DOHH2 (cell line): ENCODE measurements around the gene PKP4.

ENCODE experiments used
- H3F3A ChIP-seq: fragments of 200-600 bp; sonication (generic), shearing (Covaris generic); 2 replicates; pipeline ENCODE4 v1.6.0; 2016; ENCODE audit warnings: antibody characterized with exemption, mild to moderate bottlenecking; ENCODE audit not compliant: control insufficient read depth, insufficient read depth
- H3K27ac ChIP-seq: fragments of 200-600 bp; sonication (generic); 2 replicates; pipeline ENCODE4 v1.5.1; 2014; ENCODE audit warnings: low read depth, mild to moderate bottlenecking, low read length, moderate library complexity
- H3K27me3 ChIP-seq: fragments of 200-600 bp; sonication (generic); 2 replicates; pipeline ENCODE4 v1.6.1; 2014; ENCODE audit warnings: mild to moderate bottlenecking, low read length, mixed read lengths; ENCODE audit not compliant: control insufficient read depth
- H3K36me3 ChIP-seq: fragments of 200-600 bp; sonication (generic); 2 replicates; pipeline ENCODE4 v1.6.1; 2014; ENCODE audit warnings: mild to moderate bottlenecking, low read length, moderate library complexity, mixed read lengths; ENCODE audit not compliant: control insufficient read depth
- H3K4me1 ChIP-seq: fragments of 200-600 bp; sonication (generic); 2 replicates; pipeline ENCODE4 v1.6.1; 2014; ENCODE audit warnings: mild to moderate bottlenecking, low read length, mixed read lengths; ENCODE audit not compliant: control insufficient read depth
- H3K4me2 ChIP-seq: fragments of 200-600 bp; sonication (generic); 2 replicates; pipeline ENCODE4 v1.6.0; 2014; ENCODE audit warnings: mild to moderate bottlenecking, low read length, moderate library complexity
- H3K4me3 ChIP-seq: fragments of 200-600 bp; sonication (generic); 2 replicates; pipeline ENCODE4 v1.5.1; 2014; ENCODE audit warnings: mild to moderate bottlenecking, low read length, mixed read lengths
- H3K79me2 ChIP-seq: fragments of 200-600 bp; sonication (generic); 2 replicates; pipeline ENCODE4 v1.6.1; 2014; ENCODE audit warnings: mild to moderate bottlenecking, low read length, mixed read lengths; ENCODE audit not compliant: control insufficient read depth
- H3K9me2 ChIP-seq: fragments of 200-600 bp; sonication (generic); replicated peaks from 2 replicates; pipeline ENCODE4 v1.6.1; 2014; ENCODE audit warnings: mild to moderate bottlenecking, low read length, mixed read lengths; ENCODE audit not compliant: control insufficient read depth
- H3K9me3 ChIP-seq: fragments of 200-600 bp; sonication (generic); 2 replicates; pipeline ENCODE4 v1.6.1; 2014; ENCODE audit warnings: antibody characterized with exemption, low read length, mixed read lengths; ENCODE audit not compliant: control insufficient read depth, insufficient read depth
- H4K20me1 ChIP-seq: fragments of 200-600 bp; sonication (generic); 2 replicates; pipeline ENCODE4 v1.6.0; 2014; ENCODE audit warnings: low read depth, mild to moderate bottlenecking, antibody characterized with exemption, low read length, moderate library complexity; ENCODE audit not compliant: control insufficient read depth, insufficient read depth
- CTCF ChIP-seq: fragments of 200-600 bp; sonication (generic); IDR thresholded peaks from one replicate; pipeline ENCODE4 v1.5.1; 2014; ENCODE audit warnings: antibody characterized with exemption, mild to moderate bottlenecking, low read depth, low read length; ENCODE audit not compliant: poor library complexity, severe bottlenecking
- EZH2phosphoT487 ChIP-seq: fragments of 200-600 bp; sonication (generic); IDR thresholded peaks from 2 replicates; pipeline ENCODE4 v1.6.1; 2017; ENCODE audit warnings: borderline replicate concordance, mild to moderate bottlenecking, antibody characterized with exemption, low read length, moderate library complexity, mixed read lengths

PKP4 gene

DNA sequence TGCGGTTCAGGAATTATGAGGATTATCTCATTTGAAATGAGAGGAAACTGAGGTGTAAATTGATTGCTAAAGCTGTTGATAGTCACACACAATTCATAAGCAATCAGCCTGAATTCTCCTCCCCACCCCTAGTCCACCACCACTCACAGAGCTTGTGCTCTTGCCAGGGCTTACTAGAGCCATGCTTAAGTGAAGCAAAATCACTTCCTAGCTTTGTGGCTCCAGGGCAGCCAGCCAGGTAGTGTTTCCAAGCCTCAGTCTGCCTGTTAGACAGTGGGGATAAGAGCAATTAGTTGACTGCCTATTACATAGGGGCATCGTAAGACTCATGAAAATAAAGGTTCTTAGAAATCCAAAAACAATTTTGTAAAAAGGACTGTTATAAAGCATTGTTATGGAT, 87.2 kb downstream of the PKP4 start:
- H3K9me2 ChIP-seq: no peaks in the 10 kb centered on the region
- peaks cover 19% of the 10 kb centered on the region for H3K36me3 ChIP-seq
- no peaks in the 10 kb centered on the region for H3K79me2 ChIP-seq
- no peaks in the 10 kb centered on the region for H4K20me1 ChIP-seq
- no peak for TF ChIP-seq CTCF
- TF ChIP-seq EZH2phosphoT487: no peak
- no peaks in the 10 kb centered on the region for H3K27me3 ChIP-seq
- no peaks in the 10 kb centered on the region for H3K4me1 ChIP-seq
- H3K4me3 ChIP-seq: no peak overlapping the region
- no peaks in the 10 kb centered on the region for H3F3A ChIP-seq
- no peaks in the 10 kb centered on the region for H3K9me3 ChIP-seq
- no peak overlapping the region for H3K4me2 ChIP-seq
- no peak overlapping the region for H3K27ac ChIP-seq

GRCh38 chr2:158544998-158545397, 88.2 kb downstream of the PKP4 start:
- no peak overlapping the region for H3K27ac ChIP-seq

GRCh38 chr2:158546412-158547144, 89.8 kb downstream of the PKP4 start:
- Histone ChIP-seq H3K9me3 (no peaks in the 10 kb centered on the region), H3K79me2 (no peaks in the 10 kb centered on the region), H4K20me1 (no peaks in the 10 kb centered on the region), H3K27ac (no peak overlapping the region), H3K4me3 (no peak overlapping the region), H3F3A (no peaks in the 10 kb centered on the region), H3K36me3 (peaks cover 10% of the 10 kb centered on the region; the same call in 1 of the 2 replicates), H3K4me2 (no peak overlapping the region), H3K4me1 (no peaks in the 10 kb centered on the region), H3K9me2 (no peaks in the 10 kb centered on the region), H3K27me3 (no peaks in the 10 kb centered on the region)
- TF ChIP-seq CTCF: no peak
- TF ChIP-seq EZH2phosphoT487: no peak

More at GRCh38 chr2:158544998-158545397, 88.2 kb downstream of the PKP4 start:
- no peaks in the 10 kb centered on the region for H3K9me2 ChIP-seq
- no peaks in the 10 kb centered on the region for H3K79me2 ChIP-seq
- no peaks in the 10 kb centered on the region for H3K4me1 ChIP-seq
- TF ChIP-seq EZH2phosphoT487: no peak
- no peak for TF ChIP-seq CTCF
- no peak overlapping the region for H3K4me3 ChIP-seq
- H3K4me2 ChIP-seq: no peak overlapping the region
- no peaks in the 10 kb centered on the region for H3K27me3 ChIP-seq
- peaks cover 13% of the 10 kb centered on the region for H3K36me3 ChIP-seq
- H3K9me3 ChIP-seq: no peaks in the 10 kb centered on the region
- H4K20me1 ChIP-seq: no peaks in the 10 kb centered on the region
- no peaks in the 10 kb centered on the region for H3F3A ChIP-seq
